ENCODE results near the gene STAG1. TPM values are rescaled to one million over a fixed set of nuclear protein-coding genes. Genes with fewer than 3 reads are reported as not detected.
"Not testable (repeated sequence)": the region's sequence is repeated elsewhere in the genome, so short reads cannot be mapped to it uniquely, and the experiment has no call there.

Gene STAG1
- total RNA-seq, 1 donor: 58.6 TPM

GRCh38 chr3:136617198-136617597 lies 135.0 kb downstream of the STAG1 start:
- Histone ChIP-seq H3K4me2 (ENCODE audit: insufficient read depth, low read length) (no peak overlapping the region), H4K20me1 (ENCODE audit: insufficient read depth, low read length) (no peaks in the 10 kb centered on the region), H3K4me3 (ENCODE audit: insufficient read depth, low read length) (no peak overlapping the region), H3K9me3 (ENCODE audit: low read depth, low read length) (no peaks in the 10 kb centered on the region), H3K4me1 (ENCODE audit: insufficient read depth, low read length) (peaks cover 10% of the 10 kb centered on the region), H3K36me3 (ENCODE audit: insufficient read depth, low read length) (no peaks in the 10 kb centered on the region), H3K27ac (ENCODE audit: low read depth, low read length) (no peak overlapping the region), H3K27me3 (ENCODE audit: insufficient read depth, low read length) (no peaks in the 10 kb centered on the region), H3K79me2 (ENCODE audit: insufficient read depth, low read length) (peaks cover 12% of the 10 kb centered on the region), H2AFZ (ENCODE audit: low read length) (no peak overlapping the region)
- no peak for DNase-seq (ENCODE audit: insufficient read length, low spot score, missing footprints)
- TF ChIP-seq CTCF (IDR thresholded peaks at IDR 0.05; ENCODE audit: extremely low read depth, low read depth, low read length): no peak

GRCh38 chr3:136612512-136612911 lies 139.7 kb downstream of the STAG1 start:
- no peak overlapping the region for H3K27ac ChIP-seq (ENCODE audit: low read depth, low read length)
- H3K4me3 ChIP-seq (ENCODE audit: insufficient read depth, low read length): no peak overlapping the region
- no peak overlapping the region for H2AFZ ChIP-seq (ENCODE audit: low read length)
- no peak for DNase-seq (ENCODE audit: insufficient read length, low spot score, missing footprints)
- H3K9me3 ChIP-seq (ENCODE audit: low read depth, low read length): no peaks in the 10 kb centered on the region
- peaks cover 4% of the 10 kb centered on the region for H3K4me1 ChIP-seq (ENCODE audit: insufficient read depth, low read length)
- H3K36me3 ChIP-seq (ENCODE audit: insufficient read depth, low read length): no peaks in the 10 kb centered on the region
- TF ChIP-seq CTCF (IDR thresholded peaks at IDR 0.05; ENCODE audit: extremely low read depth, low read depth, low read length): no peak
- no peaks in the 10 kb centered on the region for H3K27me3 ChIP-seq (ENCODE audit: insufficient read depth, low read length)
- no peaks in the 10 kb centered on the region for H4K20me1 ChIP-seq (ENCODE audit: insufficient read depth, low read length)
- H3K4me2 ChIP-seq (ENCODE audit: insufficient read depth, low read length): no peak overlapping the region
- peaks cover 12% of the 10 kb centered on the region for H3K79me2 ChIP-seq (ENCODE audit: insufficient read depth, low read length)

GRCh38 chr3:136606990-136607389 lies 145.2 kb downstream of the STAG1 start:
- no peaks in the 10 kb centered on the region for H3K27me3 ChIP-seq (ENCODE audit: insufficient read depth, low read length)
- no peaks in the 10 kb centered on the region for H3K36me3 ChIP-seq (ENCODE audit: insufficient read depth, low read length)
- no peaks in the 10 kb centered on the region for H3K4me1 ChIP-seq (ENCODE audit: insufficient read depth, low read length)
- TF ChIP-seq CTCF (IDR thresholded peaks at IDR 0.05; ENCODE audit: extremely low read depth, low read depth, low read length): no peak
- H3K79me2 ChIP-seq (ENCODE audit: insufficient read depth, low read length): peaks cover 7% of the 10 kb centered on the region
- H2AFZ ChIP-seq (ENCODE audit: low read length): no peak overlapping the region
- H4K20me1 ChIP-seq (ENCODE audit: insufficient read depth, low read length): no peaks in the 10 kb centered on the region
- no peaks in the 10 kb centered on the region for H3K9me3 ChIP-seq (ENCODE audit: low read depth, low read length)
- H3K4me3 ChIP-seq (ENCODE audit: insufficient read depth, low read length): no peak overlapping the region
- DNase-seq (ENCODE audit: insufficient read length, low spot score, missing footprints): no peak
- no peak overlapping the region for H3K27ac ChIP-seq (ENCODE audit: low read depth, low read length)
- H3K4me2 ChIP-seq (ENCODE audit: insufficient read depth, low read length): no peak overlapping the region

DNA sequence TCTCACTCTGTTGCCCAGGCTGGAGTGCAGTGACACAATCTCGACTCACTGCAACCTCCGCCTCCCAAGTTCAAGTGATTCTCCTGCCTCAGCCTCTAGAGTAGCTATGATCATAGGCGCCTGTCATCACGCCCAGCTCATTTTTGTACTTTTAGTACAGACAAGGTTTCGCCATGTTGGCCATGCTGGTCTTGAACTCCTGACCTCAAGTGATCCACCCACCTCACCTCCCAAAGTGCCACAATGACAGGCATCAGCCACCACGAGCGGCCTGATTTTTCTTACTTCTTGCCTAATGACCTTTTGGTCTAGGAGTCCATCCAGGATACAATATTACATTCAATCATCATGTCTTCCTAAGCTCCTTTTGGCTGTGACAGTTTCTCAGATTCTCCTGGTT lies 146.0 kb downstream of the STAG1 start:
- H3K27ac ChIP-seq (ENCODE audit: low read depth, low read length); H4K20me1 ChIP-seq (ENCODE audit: insufficient read depth, low read length); H3K9me3 ChIP-seq (ENCODE audit: low read depth, low read length); DNase-seq (ENCODE audit: insufficient read length, low spot score, missing footprints); H3K79me2 ChIP-seq (ENCODE audit: insufficient read depth, low read length); H3K4me1 ChIP-seq (ENCODE audit: insufficient read depth, low read length); H3K36me3 ChIP-seq (ENCODE audit: insufficient read depth, low read length); H3K4me2 ChIP-seq (ENCODE audit: insufficient read depth, low read length); H2AFZ ChIP-seq (ENCODE audit: low read length); H3K27me3 ChIP-seq (ENCODE audit: insufficient read depth, low read length); H3K4me3 ChIP-seq (ENCODE audit: insufficient read depth, low read length): not testable (repeated sequence)
